ENCODE data around the gene ANKAR.
A peak's percentile ranks its signal among the peaks of the same experiment; 100 is the strongest.

The ANKAR gene

GRCh38 chr2:189674374-189675112 lies at the start of gene ANKAR:
ANKAR (plus strand) TSS chr2:189674670; CDS start chr2:189676491, 1,821 bp downstream.
- TF ChIP-seq CTCF (conservative IDR thresholded peaks at IDR 0.05; ENCODE audit: low read length): peak; percentile 56
- H3K4me3 ChIP-seq (ENCODE audit: low read length): peak within 1 kb of the TSS; percentile 89
- peak; percentile 93 for DNase-seq (ENCODE audit: low read depth)

- no peak for DNase-seq (ENCODE audit: low read depth)
- no peak overlapping the region for H3K4me3 ChIP-seq (ENCODE audit: low read length)
- no peak for TF ChIP-seq CTCF (conservative IDR thresholded peaks at IDR 0.05; ENCODE audit: low read length)
Measured at GRCh38 chr2:189625636-189626035, 48.8 kb upstream of the ANKAR start.

GRCh38 chr2:189627789-189628188 lies 46.7 kb upstream of the ANKAR start:
- H3K4me3 ChIP-seq (ENCODE audit: low read length): no peak overlapping the region
- TF ChIP-seq CTCF (conservative IDR thresholded peaks at IDR 0.05; ENCODE audit: low read length): no peak

GRCh38 chr2:189628817-189629530 lies 45.5 kb upstream of the ANKAR start:
- no peak for DNase-seq (ENCODE audit: low read depth)
- no peak for TF ChIP-seq CTCF (conservative IDR thresholded peaks at IDR 0.05; ENCODE audit: low read length)
- H3K4me3 ChIP-seq (ENCODE audit: low read length): no peak overlapping the region

More at GRCh38 chr2:189627789-189628188, 46.7 kb upstream of the ANKAR start:
- no peak for DNase-seq (ENCODE audit: low read depth)

- no peak overlapping the region for H3K4me3 ChIP-seq (ENCODE audit: low read length)
- peak; percentile 37 for DNase-seq (ENCODE audit: low read depth)
- TF ChIP-seq CTCF (conservative IDR thresholded peaks at IDR 0.05; ENCODE audit: low read length): no peak
Measured at GRCh38 chr2:189629531-189630453, 44.7 kb upstream of the ANKAR start.

- no peak for TF ChIP-seq CTCF (conservative IDR thresholded peaks at IDR 0.05; ENCODE audit: low read length)
Measured at GRCh38 chr2:189631849-189632248, 42.6 kb upstream of the ANKAR start.

More at GRCh38 chr2:189631849-189632248, 42.6 kb upstream of the ANKAR start:
- H3K4me3 ChIP-seq (ENCODE audit: low read length): no peak overlapping the region
- no peak for DNase-seq (ENCODE audit: low read depth)
